ENCODE data around the gene IVD.

The IVD gene

GRCh38 chr15:40361640-40362039 lies 44.0 kb upstream of the IVD start:
- no peak for TF ChIP-seq CTCF (IDR thresholded peaks at IDR 0.05; ENCODE audit: low read depth, low read length)
- H3K4me3 ChIP-seq (ENCODE audit: low read depth, low read length): no peak overlapping the region

GRCh38 chr15:40363611-40364010 lies 42.0 kb upstream of the IVD start:
- no peak overlapping the region for H3K4me3 ChIP-seq (ENCODE audit: low read depth, low read length)
- TF ChIP-seq CTCF (IDR thresholded peaks at IDR 0.05; ENCODE audit: low read depth, low read length): no peak

- no peak for TF ChIP-seq CTCF (IDR thresholded peaks at IDR 0.05; ENCODE audit: low read depth, low read length)
- no peak overlapping the region for H3K4me3 ChIP-seq (ENCODE audit: low read depth, low read length)
Observed at GRCh38 chr15:40364251-40364650, 41.3 kb upstream of the IVD start.

GRCh38 chr15:40365016-40365415 lies 40.6 kb upstream of the IVD start:
- H3K4me3 ChIP-seq (ENCODE audit: low read depth, low read length): no peak overlapping the region
- TF ChIP-seq CTCF (IDR thresholded peaks at IDR 0.05; ENCODE audit: low read depth, low read length): no peak

- no peak overlapping the region for H3K4me3 ChIP-seq (ENCODE audit: low read depth, low read length)
- TF ChIP-seq CTCF (IDR thresholded peaks at IDR 0.05; ENCODE audit: low read depth, low read length): no peak
Observed at GRCh38 chr15:40365624-40366456, 39.8 kb upstream of the IVD start.

GRCh38 chr15:40366457-40367370 lies 38.9 kb upstream of the IVD start:
- no peak overlapping the region for H3K4me3 ChIP-seq (ENCODE audit: low read depth, low read length)
- no peak for TF ChIP-seq CTCF (IDR thresholded peaks at IDR 0.05; ENCODE audit: low read depth, low read length)

GRCh38 chr15:40367371-40367685 lies 38.3 kb upstream of the IVD start:
- TF ChIP-seq CTCF (IDR thresholded peaks at IDR 0.05; ENCODE audit: low read depth, low read length): no peak
- H3K4me3 ChIP-seq (ENCODE audit: low read depth, low read length): no peak overlapping the region
